Activated CD4-positive, CD25-positive, alpha-beta regulatory T cell (primary cell): ENCODE data around the gene DNAJC10.
"Not testable (repeated sequence)": the region's sequence is repeated elsewhere in the genome, so short reads cannot be mapped to it uniquely, and the experiment has no call there.

ENCODE experiments used
- DNase-seq, 4 experiments: peaks; one replicate each; lab custom pipeline; 2025; lab: John Stamatoyannopoulos, UW

The DNAJC10 gene

GRCh38 chr2:182715892-182716649 is at the start of gene DNAJC10:
DNAJC10 (plus strand) TSS chr2:182716257; CDS start chr2:182718087, 1,830 bp downstream.
- DNase-seq, result peak; percentile 72 to 87 (median 74)

DNA sequence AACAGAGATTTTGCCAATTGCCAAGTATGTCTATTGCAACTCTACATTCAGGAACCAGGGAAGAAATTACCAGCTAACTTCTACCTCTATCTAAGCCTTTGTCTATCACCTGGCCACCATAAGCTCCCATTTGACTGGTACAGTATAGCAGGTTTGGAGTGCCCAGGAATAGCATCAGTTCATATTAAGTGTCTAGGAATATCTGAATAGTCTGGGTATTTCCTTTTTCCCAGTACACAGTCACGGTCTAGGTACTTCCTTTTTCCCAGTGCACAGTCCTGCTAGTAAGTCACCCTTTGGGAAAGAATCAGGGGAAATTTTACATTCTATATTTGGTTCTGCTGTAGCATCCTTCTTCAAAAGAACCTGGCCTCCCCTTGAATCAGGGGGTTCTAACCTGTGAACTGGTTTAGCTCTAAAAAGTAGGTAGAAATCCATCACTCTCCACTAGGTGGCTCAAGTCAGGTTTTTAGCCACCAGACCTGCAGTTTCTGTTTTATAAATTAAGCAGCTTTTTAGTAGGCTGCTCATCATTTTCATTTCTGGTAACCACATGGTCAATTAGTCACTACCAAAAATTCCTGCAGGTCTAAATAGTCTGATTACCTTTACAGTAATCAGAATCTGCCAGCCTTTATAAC is 49.3 kb upstream of the DNAJC10 start:
- no peak for DNase-seq

GRCh38 chr2:182667315-182667695 is 48.8 kb upstream of the DNAJC10 start:
- no peak for DNase-seq

- no peak for DNase-seq
Observed at GRCh38 chr2:182668671-182669070, 47.4 kb upstream of the DNAJC10 start.

GRCh38 chr2:182672466-182673165 is 43.4 kb upstream of the DNAJC10 start:
- DNase-seq, result no peak

GRCh38 chr2:182680837-182681236 is 35.2 kb upstream of the DNAJC10 start:
- no peak for DNase-seq

GRCh38 chr2:182682210-182682609 is 33.8 kb upstream of the DNAJC10 start:
- no peak for DNase-seq

- DNase-seq, result no peak
Observed at GRCh38 chr2:182685559-182685958, 30.5 kb upstream of the DNAJC10 start.

- not testable (repeated sequence) for DNase-seq
Observed at GRCh38 chr2:182686763-182687162, 29.3 kb upstream of the DNAJC10 start.

GRCh38 chr2:182694189-182694588 is 21.9 kb upstream of the DNAJC10 start:
- DNase-seq, result no peak

DNA sequence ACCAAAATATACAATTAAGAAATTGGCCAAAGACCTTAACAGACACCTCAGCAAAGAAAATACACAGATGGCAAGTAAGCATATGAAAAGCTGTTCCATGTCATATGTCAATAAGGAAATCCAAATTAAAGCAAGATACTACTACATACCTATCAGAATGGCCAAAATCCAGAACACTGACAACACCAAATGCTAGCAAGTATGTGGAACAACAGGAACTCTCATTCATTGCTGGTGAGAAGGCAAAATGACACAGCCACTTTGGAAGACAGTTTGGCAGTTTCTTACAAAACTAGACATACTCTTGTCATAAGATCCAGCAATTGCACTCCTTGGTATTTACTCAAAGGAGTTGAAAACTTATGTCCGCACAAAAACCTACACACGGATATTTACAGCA is 20.3 kb upstream of the DNAJC10 start:
- no peak for DNase-seq

DNA sequence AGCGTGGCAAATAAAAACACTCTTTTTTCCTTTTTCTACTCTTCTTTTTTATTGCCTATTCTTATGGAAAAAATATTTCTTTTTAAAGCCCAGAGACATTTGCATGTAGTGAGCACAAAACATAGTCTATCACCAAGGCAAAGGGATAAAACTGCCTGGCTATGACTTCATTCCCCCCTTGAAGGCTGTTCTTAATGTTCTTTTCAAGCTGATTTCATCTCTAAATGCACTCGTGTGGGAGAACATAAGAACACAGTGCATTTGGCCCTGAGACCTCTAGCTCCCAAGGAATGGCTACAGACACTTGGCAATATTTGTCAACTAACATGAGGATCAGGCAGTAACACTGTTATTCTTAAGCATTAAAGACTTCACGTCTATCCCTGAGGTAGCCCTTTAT is 17.4 kb upstream of the DNAJC10 start:
- no peak for DNase-seq

GRCh38 chr2:182705761-182706160 is 10.3 kb upstream of the DNAJC10 start:
- DNase-seq, result no peak

GRCh38 chr2:182706751-182707150 is 9.3 kb upstream of the DNAJC10 start:
- DNase-seq, result no peak

DNA sequence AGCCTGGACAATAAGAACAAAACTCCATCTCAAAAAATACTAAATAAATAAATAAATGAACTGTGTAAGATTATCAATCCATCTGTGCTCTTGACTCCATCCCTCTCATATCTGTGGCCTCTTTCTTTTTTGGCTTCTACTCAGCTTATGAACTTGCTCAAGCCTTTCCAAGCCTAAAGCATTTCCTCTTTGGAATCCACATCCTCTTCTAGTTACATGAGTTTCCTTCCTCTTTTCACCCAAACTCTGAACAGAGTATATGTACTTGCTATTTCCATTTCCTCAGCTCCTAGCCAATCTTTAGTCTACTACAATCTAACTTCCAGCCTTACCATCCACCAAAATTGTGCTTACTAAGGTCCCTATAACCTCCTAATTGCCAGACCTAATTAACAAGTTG is 2.5 kb upstream of the DNAJC10 start:
- DNase-seq, result no peak

- DNase-seq, result no peak
Observed at GRCh38 chr2:182715121-182715891, 751 bp upstream of the DNAJC10 start.

GRCh38 chr2:182716650-182716979 is 558 bp downstream of the DNAJC10 start:
- no peak for DNase-seq

- no peak for DNase-seq
Observed at GRCh38 chr2:182717416-182717815, 1.4 kb downstream of the DNAJC10 start.

- no peak for DNase-seq
Observed at GRCh38 chr2:182717816-182718215, 1.8 kb downstream of the DNAJC10 start.

DNA sequence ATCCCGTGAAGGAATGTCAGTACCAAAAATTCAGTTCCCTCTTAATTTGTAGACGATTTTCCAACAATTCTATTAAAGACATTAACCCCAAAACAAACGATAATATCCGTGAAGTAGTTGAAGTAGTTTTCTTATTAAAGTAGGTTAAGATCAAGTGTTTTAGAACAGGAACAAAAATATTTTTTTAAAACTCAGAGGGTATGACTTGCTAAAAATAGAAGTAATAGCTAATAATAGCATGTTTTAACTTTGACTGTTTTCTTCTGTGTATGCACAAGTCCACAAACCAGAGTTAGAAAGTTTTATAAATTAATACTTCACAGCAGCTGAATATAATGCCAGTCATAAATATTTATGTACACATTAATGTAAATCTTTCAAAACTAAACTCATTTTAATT is 2.4 kb downstream of the DNAJC10 start:
- no peak for DNase-seq

- not testable (repeated sequence) for DNase-seq
Observed at GRCh38 chr2:182719116-182719515, 3.1 kb downstream of the DNAJC10 start.

DNA sequence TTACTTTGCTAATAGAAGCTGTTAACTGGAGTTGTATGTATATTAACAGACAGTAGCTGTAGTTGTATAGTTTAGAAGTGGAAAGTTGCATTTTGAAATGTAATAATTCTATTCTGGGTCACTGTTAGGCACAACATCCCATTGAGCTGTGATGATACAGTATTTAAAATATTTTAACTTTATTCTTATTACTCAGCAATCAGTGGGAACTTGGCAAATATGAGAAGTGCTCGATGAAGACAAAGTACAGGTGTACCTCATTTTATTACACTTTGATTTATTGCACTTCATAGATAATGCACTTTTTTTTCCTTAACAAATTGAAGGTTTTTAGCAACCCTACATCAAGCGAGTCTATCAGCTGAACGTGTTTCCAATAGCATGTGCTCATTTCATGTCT is 8.6 kb downstream of the DNAJC10 start:
- DNase-seq, result no peak
